Keratinocyte (primary cell): ENCODE data around the gene NECTIN2.

Experiments
- EZH2 ChIP-seq: IDR thresholded peaks from one replicate; pipeline ENCODE4 v1.6.1; 2012; ENCODE audit warnings: inconsistent platforms, mild to moderate bottlenecking, low read length, moderate library complexity
- TF ChIP-seq, protein P1 (sequence below), 3 experiments: IDR thresholded peaks in 1 of 3; conservative IDR thresholded peaks in 1 of 3; optimal IDR thresholded peaks in 1 of 3; 2 replicates in 2 of 3; 3 replicates in 1 of 3; pipeline versions ENCODE3 to v1.5.1; 2011; ENCODE audit warnings: low read length in 3 of 3, mild to moderate bottlenecking in 3 of 3, moderate library complexity in 2 of 3, control low read depth in 1 of 3, inconsistent platforms in 1 of 3; ENCODE audit not compliant: insufficient read depth in 2 of 3; ENCODE audit errors: extremely low read depth in 1 of 3

DNA sequence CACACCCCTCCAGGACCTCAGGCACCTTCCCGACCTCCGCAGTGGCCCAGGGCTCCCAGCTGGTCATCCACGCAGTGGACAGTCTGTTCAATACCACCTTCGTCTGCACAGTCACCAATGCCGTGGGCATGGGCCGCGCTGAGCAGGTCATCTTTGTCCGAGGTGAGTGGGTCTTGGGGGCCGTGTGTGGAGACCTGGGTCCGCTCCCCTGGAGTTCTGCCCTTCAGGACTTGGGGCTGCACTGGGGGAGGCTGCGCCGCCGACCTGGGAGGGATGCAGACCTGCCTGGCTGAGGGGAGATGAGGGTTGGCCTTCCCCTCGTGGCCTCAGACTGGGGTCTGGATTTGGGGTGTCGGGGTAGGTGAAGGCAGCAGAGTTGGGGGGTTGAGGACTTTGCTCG is 28.2 kb downstream of the NECTIN2 start:
- TF ChIP-seq, protein P1, sequence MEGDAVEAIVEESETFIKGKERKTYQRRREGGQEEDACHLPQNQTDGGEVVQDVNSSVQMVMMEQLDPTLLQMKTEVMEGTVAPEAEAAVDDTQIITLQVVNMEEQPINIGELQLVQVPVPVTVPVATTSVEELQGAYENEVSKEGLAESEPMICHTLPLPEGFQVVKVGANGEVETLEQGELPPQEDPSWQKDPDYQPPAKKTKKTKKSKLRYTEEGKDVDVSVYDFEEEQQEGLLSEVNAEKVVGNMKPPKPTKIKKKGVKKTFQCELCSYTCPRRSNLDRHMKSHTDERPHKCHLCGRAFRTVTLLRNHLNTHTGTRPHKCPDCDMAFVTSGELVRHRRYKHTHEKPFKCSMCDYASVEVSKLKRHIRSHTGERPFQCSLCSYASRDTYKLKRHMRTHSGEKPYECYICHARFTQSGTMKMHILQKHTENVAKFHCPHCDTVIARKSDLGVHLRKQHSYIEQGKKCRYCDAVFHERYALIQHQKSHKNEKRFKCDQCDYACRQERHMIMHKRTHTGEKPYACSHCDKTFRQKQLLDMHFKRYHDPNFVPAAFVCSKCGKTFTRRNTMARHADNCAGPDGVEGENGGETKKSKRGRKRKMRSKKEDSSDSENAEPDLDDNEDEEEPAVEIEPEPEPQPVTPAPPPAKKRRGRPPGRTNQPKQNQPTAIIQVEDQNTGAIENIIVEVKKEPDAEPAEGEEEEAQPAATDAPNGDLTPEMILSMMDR (optimal IDR thresholded peaks at IDR 0.05 in 1 of 3, IDR thresholded peaks at IDR 0.05 in 1 of 3, conservative IDR thresholded peaks at IDR 0.05 in 1 of 3; ENCODE audit: extremely low read depth in 1 of 3, insufficient read depth in 2 of 3, low read length in 3 of 3): no peak
- no peak for TF ChIP-seq EZH2
